H9 (cell line): ENCODE data around the gene KIF13A. TPM values are rescaled to one million over a fixed set of nuclear protein-coding genes. Genes with fewer than 3 reads are reported as not detected.

Experiments
- DNase-seq: peaks from one replicate; pipeline ENCODE4 v3.0.0-alpha.2; 2017
- H2AFZ ChIP-seq: one replicate; pipeline ENCODE4 v1.6.1; 2013; ENCODE audit warnings: mild to moderate bottlenecking, low read length, control low read depth, moderate library complexity
- H2AK5ac ChIP-seq: 2 replicates; pipeline ENCODE4 v1.6.1; 2013; ENCODE audit warnings: low read length, control low read depth, mixed read lengths; ENCODE audit not compliant: insufficient read length
- H2BK120ac ChIP-seq: one replicate; pipeline ENCODE4 v1.6.1; 2013; ENCODE audit warnings: low read depth, mild to moderate bottlenecking, low read length, control low read depth, inconsistent platforms; ENCODE audit not compliant: poor library complexity, severe bottlenecking
- H2BK12ac ChIP-seq: 2 replicates; pipeline ENCODE4 v1.6.1; 2013; ENCODE audit warnings: low read length, control low read depth, mixed read lengths, low read depth; ENCODE audit not compliant: insufficient read length
- H2BK15ac ChIP-seq: 2 replicates; pipeline ENCODE4 v1.6.1; 2013; ENCODE audit warnings: low read depth, low read length, control low read depth
- H2BK20ac ChIP-seq: one replicate; pipeline ENCODE4 v1.6.1; 2013; ENCODE audit warnings: low read depth, mild to moderate bottlenecking, low read length, control low read depth, inconsistent platforms; ENCODE audit not compliant: poor library complexity, severe bottlenecking
- H2BK5ac ChIP-seq: 2 replicates; pipeline ENCODE4 v1.6.1; 2013; ENCODE audit warnings: low read length, control low read depth, mixed read lengths; ENCODE audit not compliant: insufficient read length
- H3K14ac ChIP-seq: 2 replicates; pipeline ENCODE4 v1.6.1; 2013; ENCODE audit warnings: low read length, control low read depth; ENCODE audit not compliant: insufficient read depth
- H3K18ac ChIP-seq: 2 replicates; pipeline ENCODE4 v1.6.1; 2013; ENCODE audit warnings: low read depth, mild to moderate bottlenecking, mixed read lengths, low read length, control low read depth; ENCODE audit not compliant: insufficient read length
- H3K23ac ChIP-seq: 2 replicates; pipeline ENCODE4 v1.6.1; 2013; ENCODE audit warnings: low read length, control low read depth, mixed read lengths, low read depth; ENCODE audit not compliant: insufficient read length
- H3K23me2 ChIP-seq: 2 replicates; pipeline ENCODE4 v1.6.1; 2013; ENCODE audit warnings: low read depth, mild to moderate bottlenecking, mixed read lengths, low read length, control low read depth; ENCODE audit not compliant: insufficient read length, poor library complexity, severe bottlenecking
- H3K27ac ChIP-seq: 2 replicates; pipeline ENCODE4 v1.5.1; 2013; ENCODE audit warnings: low read length, control low read depth, mixed read lengths, low read depth; ENCODE audit not compliant: insufficient read length
- H3K27me3 ChIP-seq: 2 replicates; pipeline ENCODE4 v1.6.1; 2013; ENCODE audit warnings: low read length, control low read depth, inconsistent platforms; ENCODE audit not compliant: insufficient read depth
- H3K4ac ChIP-seq: 2 replicates; pipeline ENCODE4 v1.6.1; 2013; ENCODE audit warnings: low read depth, mild to moderate bottlenecking, control low read depth, inconsistent platforms, low read length, moderate library complexity
- H3K4me1 ChIP-seq: 2 replicates; pipeline ENCODE4 v1.6.1; 2013; ENCODE audit warnings: low read length, control low read depth, inconsistent platforms; ENCODE audit not compliant: insufficient read depth
- H3K4me2 ChIP-seq: 2 replicates; pipeline ENCODE4 v1.6.1; 2013; ENCODE audit warnings: low read length, control low read depth, mixed read lengths; ENCODE audit not compliant: insufficient read length, insufficient read depth
- H3K56ac ChIP-seq: 2 replicates; pipeline ENCODE4 v1.6.1; 2013; ENCODE audit warnings: low read depth, mild to moderate bottlenecking, mixed read lengths, low read length, control low read depth; ENCODE audit not compliant: insufficient read length
- H3K79me1 ChIP-seq: 2 replicates; pipeline ENCODE4 v1.6.1; 2013; ENCODE audit warnings: low read depth, mild to moderate bottlenecking, moderate library complexity, low read length, control low read depth, inconsistent platforms; ENCODE audit not compliant: insufficient read depth, poor library complexity, severe bottlenecking
- H3K79me2 ChIP-seq: 2 replicates; pipeline ENCODE4 v1.6.1; 2013; ENCODE audit warnings: low read length, control low read depth, inconsistent platforms; ENCODE audit not compliant: insufficient read depth
- H3K9ac ChIP-seq: 2 replicates; pipeline ENCODE4 v1.6.1; 2013; ENCODE audit warnings: low read length, control low read depth, mixed read lengths; ENCODE audit not compliant: insufficient read length; ENCODE audit errors: extremely low read depth
- H3K9me3 ChIP-seq: one replicate; pipeline ENCODE4 v1.6.1; 2013; ENCODE audit warnings: low read depth, low read length, inconsistent platforms; ENCODE audit not compliant: control insufficient read depth
- H3T11ph ChIP-seq: one replicate; pipeline ENCODE4 v1.6.1; 2013; ENCODE audit warnings: mild to moderate bottlenecking, low read length, control low read depth, inconsistent platforms
- H4K20me1 ChIP-seq: one replicate; pipeline ENCODE4 v1.6.1; 2013; ENCODE audit not compliant: control insufficient read depth, insufficient read length, insufficient read depth
- H4K5ac ChIP-seq: 2 replicates; pipeline ENCODE4 v1.6.1; 2013; ENCODE audit warnings: low read depth, mild to moderate bottlenecking, mixed read lengths, low read length, control low read depth; ENCODE audit not compliant: insufficient read length
- H4K8ac ChIP-seq: replicated peaks from 2 replicates; pipeline ENCODE4 v1.6.1; 2013; ENCODE audit warnings: low read length, control low read depth, mixed read lengths, low read depth; ENCODE audit not compliant: insufficient read length
- H4K91ac ChIP-seq: 2 replicates; pipeline ENCODE4 v1.6.1; 2013; ENCODE audit warnings: low read depth, mild to moderate bottlenecking, moderate library complexity, mixed read lengths, low read length, control low read depth; ENCODE audit not compliant: insufficient read length
- H3K27ac Mint-ChIP-seq, 3 experiments: 2 replicates in 2 of 3; 3 replicates in 1 of 3; pipeline ENCODE4 v1.8.0; 2020 to 2021; ENCODE audit warnings: mixed read lengths in 3 of 3, mild to moderate bottlenecking in 1 of 3, moderate library complexity in 1 of 3
- H3K27me3 Mint-ChIP-seq: 2 replicates; pipeline ENCODE4 v1.8.0; 2021; ENCODE audit warnings: low read depth, mild to moderate bottlenecking, moderate library complexity, mixed read lengths
- H3K36me3 Mint-ChIP-seq, 3 experiments: 2 replicates in 2 of 3; 3 replicates in 1 of 3; pipeline ENCODE4 v1.8.0; 2020 to 2021; ENCODE audit warnings: low read depth in 3 of 3, mixed read lengths in 3 of 3; ENCODE audit not compliant: insufficient read depth in 1 of 3
- H3K4me1 Mint-ChIP-seq, 2 experiments: 2 replicates each; pipeline ENCODE4 v1.8.0; 2020; ENCODE audit warnings: mixed read lengths in 2 of 2
- H3K4me3 Mint-ChIP-seq, 2 experiments: 2 replicates in 1 of 2; 3 replicates in 1 of 2; pipeline ENCODE4 v1.8.0; 2020 to 2021; ENCODE audit warnings: mild to moderate bottlenecking in 2 of 2, mixed read lengths in 2 of 2, moderate library complexity in 1 of 2
- H3K9me3 Mint-ChIP-seq, 2 experiments: 2 replicates in 1 of 2; 3 replicates in 1 of 2; pipeline ENCODE4 v1.8.0; 2020; ENCODE audit warnings: mild to moderate bottlenecking in 2 of 2, mixed read lengths in 2 of 2, moderate library complexity in 1 of 2
- WGBS: extraction: QIAGEN DNeasy Blood & Tissue Kit; methylation state at CpG from one replicate; pipeline ENCODE4 v1.1.7; 2013; ENCODE audit warnings: missing lambda C conversion rate, low lambda C conversion rate, mixed read lengths; ENCODE audit not compliant: insufficient read length; ENCODE audit errors: extremely low coverage; 5-methylcytosine and 5-hydroxymethylcytosine counted together
- total RNA-seq: library from RNA; stranded (reverse); gene quantifications from 2 replicates; pipeline ENCODE4 v1.2.1, GENCODE V29; 2021
- TF ChIP-seq, protein P1 (sequence below): fragments of 200-600 bp; sonication (generic); conservative IDR thresholded peaks from 3 replicates; pipeline ENCODE4 v1.8.0; 2021; ENCODE audit warnings: antibody characterized with exemption, mild to moderate bottlenecking

KIF13A gene
- total RNA-seq, 1 experiment from 2014 or later = 38.2 TPM

DNA sequence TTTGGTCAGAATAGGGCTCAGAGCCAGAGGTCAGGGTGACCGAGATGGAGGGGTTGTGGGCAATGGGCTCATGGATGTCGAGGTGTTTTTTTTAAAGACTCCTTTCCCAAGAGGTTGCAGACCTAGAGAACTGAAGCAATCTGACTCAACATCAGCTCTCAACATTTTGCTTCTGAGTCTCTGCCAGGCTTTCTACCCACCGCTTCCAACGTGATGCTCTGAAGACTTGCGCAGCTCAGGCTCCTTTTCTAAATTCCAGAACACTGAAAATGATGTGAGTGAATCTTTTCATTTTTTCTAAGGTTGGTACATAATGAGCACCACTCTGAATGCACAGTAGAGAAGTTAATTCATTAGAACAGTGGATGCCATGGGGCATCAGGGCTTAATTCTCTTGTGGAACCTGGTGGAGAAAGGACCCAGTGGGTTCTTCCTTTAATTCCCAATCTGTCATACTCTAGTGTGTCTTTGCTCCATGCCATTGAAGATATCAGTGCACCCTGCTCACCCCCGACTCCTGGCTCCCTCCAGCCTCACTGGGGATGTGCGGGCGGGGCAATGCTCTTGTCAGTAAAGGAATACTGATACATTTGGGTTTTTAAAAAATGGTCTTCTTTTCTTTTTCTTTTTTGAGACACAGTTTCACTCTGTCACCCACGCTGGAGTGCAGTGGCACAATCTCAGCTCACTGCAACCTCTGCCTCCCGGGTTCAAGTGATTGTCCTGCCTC lies 17.0 kb upstream of the KIF13A start:
- Histone ChIP-seq H4K20me1 (no peaks in the 10 kb centered on the region), H4K91ac (no peak overlapping the region), H2BK5ac (no peak overlapping the region), H3T11ph (no peak overlapping the region), H2BK20ac (no peak overlapping the region), H3K79me2 (no peaks in the 10 kb centered on the region), H3K79me1 (no peaks in the 10 kb centered on the region), H3K27ac (no peak overlapping the region), H3K14ac (no peak overlapping the region), H3K27me3 (no peaks in the 10 kb centered on the region), H3K9ac (no peak overlapping the region), H2BK120ac (no peak overlapping the region), H4K5ac (no peak overlapping the region), H3K23ac (no peak overlapping the region), H3K4me1 (no peaks in the 10 kb centered on the region), H3K9me3 (no peaks in the 10 kb centered on the region), H2AFZ (no peak overlapping the region), H2AK5ac (no peak overlapping the region), H3K4me2 (no peak overlapping the region), H3K56ac (no peak overlapping the region), H2BK15ac (no peak overlapping the region), H3K18ac (no peak overlapping the region), H3K4ac (no peak overlapping the region), H3K23me2 (no peaks in the 10 kb centered on the region), H2BK12ac (no peak overlapping the region), H4K8ac (no peak overlapping the region)
- no peaks in the 10 kb centered on the region for H3K9me3 Mint-ChIP-seq
- H3K27me3 Mint-ChIP-seq = no peaks in the 10 kb centered on the region; the same call in 1 of the 2 replicates
- TF ChIP-seq, protein P1, sequence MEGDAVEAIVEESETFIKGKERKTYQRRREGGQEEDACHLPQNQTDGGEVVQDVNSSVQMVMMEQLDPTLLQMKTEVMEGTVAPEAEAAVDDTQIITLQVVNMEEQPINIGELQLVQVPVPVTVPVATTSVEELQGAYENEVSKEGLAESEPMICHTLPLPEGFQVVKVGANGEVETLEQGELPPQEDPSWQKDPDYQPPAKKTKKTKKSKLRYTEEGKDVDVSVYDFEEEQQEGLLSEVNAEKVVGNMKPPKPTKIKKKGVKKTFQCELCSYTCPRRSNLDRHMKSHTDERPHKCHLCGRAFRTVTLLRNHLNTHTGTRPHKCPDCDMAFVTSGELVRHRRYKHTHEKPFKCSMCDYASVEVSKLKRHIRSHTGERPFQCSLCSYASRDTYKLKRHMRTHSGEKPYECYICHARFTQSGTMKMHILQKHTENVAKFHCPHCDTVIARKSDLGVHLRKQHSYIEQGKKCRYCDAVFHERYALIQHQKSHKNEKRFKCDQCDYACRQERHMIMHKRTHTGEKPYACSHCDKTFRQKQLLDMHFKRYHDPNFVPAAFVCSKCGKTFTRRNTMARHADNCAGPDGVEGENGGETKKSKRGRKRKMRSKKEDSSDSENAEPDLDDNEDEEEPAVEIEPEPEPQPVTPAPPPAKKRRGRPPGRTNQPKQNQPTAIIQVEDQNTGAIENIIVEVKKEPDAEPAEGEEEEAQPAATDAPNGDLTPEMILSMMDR = no peak
- H3K4me1 Mint-ChIP-seq = peaks cover 8 to 13% of the 10 kb centered on the region in 2 experiments
- H3K36me3 Mint-ChIP-seq = no peaks in the 10 kb centered on the region
- no CpG with 5 or more reads among the region's 10 CpGs for WGBS
- no peak overlapping the region for H3K4me3 Mint-ChIP-seq
- H3K27ac Mint-ChIP-seq = peak overlapping the region in 1 of 3 experiments; percentile 83; a peak in 1 of 7 replicates
- DNase-seq = no peak
